NB4 (cell line): ENCODE results near the gene MADCAM1.

Experiments used
- CTCF ChIP-seq: IDR thresholded peaks from one replicate; pipeline ENCODE4 v1.5.1; 2012; ENCODE audit warnings: low read depth, low read length
- MYC ChIP-seq: IDR thresholded peaks from 2 replicates; pipeline ENCODE4 v1.6.1; 2011; ENCODE audit warnings: low read depth, low read length
- POLR2A ChIP-seq: IDR thresholded peaks from 2 replicates; pipeline ENCODE4 v1.6.1; 2011; ENCODE audit warnings: mild to moderate bottlenecking; ENCODE audit not compliant: insufficient read length; ENCODE audit errors: extremely low read depth
- TF ChIP-seq, protein P1 (sequence below): IDR thresholded peaks from 2 replicates; pipeline ENCODE4 v1.6.1; 2011; ENCODE audit warnings: low read depth, low read length

DNA sequence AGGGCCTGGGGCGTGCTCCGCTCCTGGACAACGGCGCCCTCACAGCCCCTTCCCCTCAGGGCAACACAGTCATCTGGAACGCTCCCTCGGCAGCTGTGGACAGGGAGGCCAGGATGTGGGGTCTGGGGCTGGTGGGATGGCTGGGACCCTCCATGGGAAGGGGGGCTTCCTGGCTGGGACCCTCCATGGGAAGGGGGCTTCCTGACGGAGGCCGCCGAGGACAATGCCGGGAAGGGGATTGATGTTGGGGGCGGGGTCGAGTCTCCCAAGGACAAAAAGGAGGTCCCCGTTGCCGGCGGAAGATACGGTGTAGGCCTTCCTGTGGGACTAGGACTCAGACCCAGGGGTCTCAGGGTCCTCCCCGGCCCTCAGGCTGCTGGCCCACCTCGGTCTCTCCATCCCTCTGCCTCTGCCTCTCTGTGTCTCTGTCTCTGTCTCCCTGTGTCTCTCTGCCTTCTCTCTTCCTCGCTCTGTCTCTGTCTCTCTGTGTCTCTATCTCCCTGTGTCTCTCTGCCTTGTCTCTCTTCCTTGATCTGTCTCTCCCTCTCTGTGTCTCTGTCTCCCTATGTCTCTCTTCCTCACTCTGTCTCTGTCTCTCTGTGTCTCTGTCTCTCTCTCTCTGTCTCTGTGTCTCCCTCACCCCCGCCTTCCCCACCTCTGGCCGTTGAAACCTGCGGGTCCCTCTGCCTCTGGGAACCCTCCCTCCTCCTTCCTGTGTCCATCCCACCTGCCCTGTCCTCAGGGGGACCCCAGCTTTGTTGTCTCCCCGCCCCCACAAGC, 2.7 kb upstream of the MADCAM1 start:
- no peak for TF ChIP-seq CTCF
- TF ChIP-seq POLR2A, result no peak
- TF ChIP-seq, protein P1, sequence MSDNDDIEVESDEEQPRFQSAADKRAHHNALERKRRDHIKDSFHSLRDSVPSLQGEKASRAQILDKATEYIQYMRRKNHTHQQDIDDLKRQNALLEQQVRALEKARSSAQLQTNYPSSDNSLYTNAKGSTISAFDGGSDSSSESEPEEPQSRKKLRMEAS, result no peak
- no peak for TF ChIP-seq MYC
